T-helper 2 cell treated with Interferon-gamma antibody and Interleukin-4, amounts not matched to agents 5 μg/mL and 100 μg/mL, for 36 hours (primary cell): Measurements from ENCODE around the gene RAD51B.

ENCODE experiments used
- DNase-seq: peaks from one replicate; pipeline ENCODE4 v3.0.0; 2021; ENCODE audit warnings: low spot score
- H3K27ac Mint-ChIP-seq: one replicate; pipeline ENCODE4 v1.8.0; 2021; ENCODE audit warnings: mild to moderate bottlenecking, mixed read lengths
- H3K27me3 Mint-ChIP-seq: one replicate; pipeline ENCODE4 v1.8.0; 2021; ENCODE audit warnings: low read depth, mixed read lengths
- H3K36me3 Mint-ChIP-seq: one replicate; pipeline ENCODE4 v1.8.0; 2021; ENCODE audit warnings: low read depth, mixed read lengths
- H3K4me1 Mint-ChIP-seq: one replicate; pipeline ENCODE4 v1.8.0; 2021; ENCODE audit warnings: low read depth, mixed read lengths
- H3K4me3 Mint-ChIP-seq: one replicate; pipeline ENCODE4 v1.8.0; 2022; ENCODE audit warnings: mild to moderate bottlenecking, moderate library complexity, mixed read lengths
- H3K9me3 Mint-ChIP-seq: one replicate; pipeline ENCODE4 v1.8.0; 2021; ENCODE audit warnings: mixed read lengths

Gene RAD51B

DNA sequence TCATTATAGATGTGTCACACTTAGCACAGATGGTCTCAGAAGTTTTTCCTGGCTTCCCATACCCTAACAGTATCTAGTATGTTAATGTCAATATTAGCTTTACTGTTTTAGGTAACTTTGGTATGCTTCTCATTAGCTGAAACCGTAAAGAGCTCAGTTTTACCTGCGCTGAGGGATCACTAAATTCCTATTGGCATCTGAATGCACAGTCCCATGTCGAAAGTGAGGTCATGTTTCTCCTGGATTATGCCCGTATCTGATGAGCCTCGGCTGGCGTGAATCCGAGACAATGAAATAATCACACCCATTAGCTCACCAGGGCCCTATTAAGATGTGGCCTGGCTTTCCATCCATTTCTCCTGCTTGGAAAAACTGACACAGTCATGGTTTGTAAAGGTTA, 555.1 kb downstream of the RAD51B start:
- no peaks in the 10 kb centered on the region for H3K9me3 Mint-ChIP-seq
- H3K36me3 Mint-ChIP-seq = no peaks in the 10 kb centered on the region
- no peak for DNase-seq
- H3K27ac Mint-ChIP-seq = no peak overlapping the region
- peaks cover 15% of the 10 kb centered on the region for H3K4me1 Mint-ChIP-seq
- H3K27me3 Mint-ChIP-seq = no peaks in the 10 kb centered on the region
- H3K4me3 Mint-ChIP-seq = no peak overlapping the region

DNA sequence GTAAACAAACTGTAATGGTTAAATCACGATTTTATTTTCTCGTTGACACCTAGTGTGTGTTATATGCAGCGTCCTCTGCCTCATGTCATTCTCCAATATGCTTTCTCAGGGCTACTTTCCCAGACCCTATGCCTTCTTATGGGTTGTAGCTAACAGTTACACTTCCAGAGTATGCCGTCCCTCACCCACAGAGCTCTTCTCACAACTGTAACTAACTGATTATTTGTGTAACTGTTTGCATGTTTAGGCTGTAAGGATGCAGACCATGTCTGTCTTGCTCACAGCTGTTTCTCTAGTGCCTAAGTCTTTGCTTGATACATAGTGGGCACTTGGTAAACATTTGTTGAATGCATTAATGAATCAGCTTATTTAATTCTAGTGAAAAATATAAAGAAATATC, 555.8 kb downstream of the RAD51B start:
- no peak for DNase-seq
- Mint-ChIP-seq H3K9me3 (no peaks in the 10 kb centered on the region), H3K36me3 (no peaks in the 10 kb centered on the region), H3K4me1 (peaks cover 15% of the 10 kb centered on the region), H3K27ac (no peak overlapping the region), H3K4me3 (no peak overlapping the region), H3K27me3 (no peaks in the 10 kb centered on the region)

- H3K9me3 Mint-ChIP-seq = no peaks in the 10 kb centered on the region
- H3K27me3 Mint-ChIP-seq = no peaks in the 10 kb centered on the region
- DNase-seq = no peak
- no peak overlapping the region for H3K27ac Mint-ChIP-seq
- no peak overlapping the region for H3K4me3 Mint-ChIP-seq
- peaks cover 15% of the 10 kb centered on the region for H3K4me1 Mint-ChIP-seq
- no peaks in the 10 kb centered on the region for H3K36me3 Mint-ChIP-seq
Observed at GRCh38 chr14:68376067-68376779, 556.6 kb downstream of the RAD51B start.

DNA sequence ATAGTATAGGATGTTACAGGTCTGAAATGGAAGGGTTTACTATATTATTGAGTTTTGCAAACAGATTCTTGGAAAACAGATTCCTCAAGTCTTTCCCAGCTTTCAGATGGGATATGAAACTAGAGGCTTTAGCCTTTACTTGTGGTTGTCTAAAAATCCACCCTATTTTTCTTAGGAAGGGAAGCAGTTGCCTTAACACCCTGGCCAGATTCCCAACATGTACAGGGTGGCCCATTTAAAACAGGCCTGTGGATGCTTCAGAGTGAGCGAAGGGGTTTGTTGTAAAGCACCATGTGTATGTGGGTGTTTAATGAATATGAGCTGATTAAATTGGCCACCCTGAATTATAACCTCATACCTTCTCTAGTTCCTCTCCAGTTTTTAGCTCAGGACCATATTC, 557.4 kb downstream of the RAD51B start:
- Mint-ChIP-seq H3K4me3 (no peak overlapping the region), H3K4me1 (peaks cover 15% of the 10 kb centered on the region), H3K27me3 (no peaks in the 10 kb centered on the region), H3K9me3 (no peaks in the 10 kb centered on the region), H3K27ac (no peak overlapping the region), H3K36me3 (no peaks in the 10 kb centered on the region)
- DNase-seq = no peak

GRCh38 chr14:68377459-68377858, 557.9 kb downstream of the RAD51B start:
- Mint-ChIP-seq H3K27me3 (no peaks in the 10 kb centered on the region), H3K4me1 (peaks cover 15% of the 10 kb centered on the region), H3K36me3 (no peaks in the 10 kb centered on the region), H3K27ac (no peak overlapping the region), H3K4me3 (no peak overlapping the region), H3K9me3 (no peaks in the 10 kb centered on the region)
- DNase-seq = no peak

GRCh38 chr14:68379510-68380328, 560.1 kb downstream of the RAD51B start:
- Mint-ChIP-seq H3K36me3 (no peaks in the 10 kb centered on the region), H3K4me1 (peaks cover 14% of the 10 kb centered on the region), H3K4me3 (no peak overlapping the region), H3K27ac (no peak overlapping the region), H3K9me3 (no peaks in the 10 kb centered on the region), H3K27me3 (no peaks in the 10 kb centered on the region)
- no peak for DNase-seq

- no peaks in the 10 kb centered on the region for H3K27me3 Mint-ChIP-seq
- H3K4me1 Mint-ChIP-seq = peaks cover 14% of the 10 kb centered on the region
- no peaks in the 10 kb centered on the region for H3K9me3 Mint-ChIP-seq
- H3K36me3 Mint-ChIP-seq = no peaks in the 10 kb centered on the region
- H3K27ac Mint-ChIP-seq = no peak overlapping the region
- DNase-seq = no peak
- no peak overlapping the region for H3K4me3 Mint-ChIP-seq
Observed at GRCh38 chr14:68380329-68380741, 560.8 kb downstream of the RAD51B start.

- Mint-ChIP-seq H3K4me1 (peaks cover 3% of the 10 kb centered on the region), H3K4me3 (no peak overlapping the region), H3K27me3 (no peaks in the 10 kb centered on the region), H3K36me3 (no peaks in the 10 kb centered on the region), H3K27ac (no peak overlapping the region), H3K9me3 (no peaks in the 10 kb centered on the region)
- DNase-seq = no peak
Observed at GRCh38 chr14:68384335-68384734, 564.8 kb downstream of the RAD51B start.

DNA sequence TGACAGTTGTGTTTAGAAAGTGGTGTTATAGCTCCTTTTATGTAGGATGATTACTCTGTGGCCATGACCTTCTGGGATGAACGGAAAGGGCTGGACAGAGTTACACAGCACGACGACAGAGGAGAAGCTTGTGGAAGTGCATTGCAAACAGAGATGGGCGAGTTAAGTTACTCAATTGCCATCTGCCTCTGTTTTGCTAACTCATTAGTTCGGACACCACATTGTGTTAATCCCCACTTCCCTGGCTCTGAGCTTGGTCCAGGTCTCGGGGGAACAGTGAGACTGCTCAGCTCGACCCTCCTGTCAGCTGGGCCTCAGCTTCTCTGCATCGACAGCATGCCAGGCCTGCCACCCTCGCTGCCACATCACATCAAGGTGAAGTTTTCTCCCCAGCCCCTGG, 565.3 kb downstream of the RAD51B start:
- Mint-ChIP-seq H3K4me1 (no peaks in the 10 kb centered on the region), H3K27ac (no peak overlapping the region), H3K36me3 (no peaks in the 10 kb centered on the region), H3K4me3 (no peak overlapping the region), H3K27me3 (no peaks in the 10 kb centered on the region), H3K9me3 (no peaks in the 10 kb centered on the region)
- no peak for DNase-seq

DNA sequence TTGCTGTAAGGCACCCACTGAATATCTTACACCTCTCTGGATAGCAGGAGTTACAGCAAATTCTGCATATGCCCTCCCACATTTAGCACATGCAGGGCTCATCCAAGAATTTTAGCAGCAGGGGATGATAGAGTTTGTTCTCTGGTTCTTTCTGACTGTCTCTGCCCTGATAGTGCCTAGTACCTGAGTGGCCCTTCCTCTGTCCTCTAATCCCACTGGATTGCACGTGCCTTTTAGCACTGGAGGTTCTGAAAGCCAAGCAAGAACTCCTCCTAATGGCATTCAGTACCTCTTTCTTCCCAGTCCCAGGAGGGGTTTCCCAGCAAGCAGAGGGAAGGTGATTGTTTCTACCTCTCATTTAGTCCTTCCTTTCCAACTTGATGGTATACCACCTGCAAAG, 566.9 kb downstream of the RAD51B start:
- Mint-ChIP-seq H3K4me1 (no peaks in the 10 kb centered on the region), H3K9me3 (no peaks in the 10 kb centered on the region), H3K36me3 (no peaks in the 10 kb centered on the region), H3K27ac (no peak overlapping the region), H3K4me3 (no peak overlapping the region), H3K27me3 (no peaks in the 10 kb centered on the region)
- no peak for DNase-seq

DNA sequence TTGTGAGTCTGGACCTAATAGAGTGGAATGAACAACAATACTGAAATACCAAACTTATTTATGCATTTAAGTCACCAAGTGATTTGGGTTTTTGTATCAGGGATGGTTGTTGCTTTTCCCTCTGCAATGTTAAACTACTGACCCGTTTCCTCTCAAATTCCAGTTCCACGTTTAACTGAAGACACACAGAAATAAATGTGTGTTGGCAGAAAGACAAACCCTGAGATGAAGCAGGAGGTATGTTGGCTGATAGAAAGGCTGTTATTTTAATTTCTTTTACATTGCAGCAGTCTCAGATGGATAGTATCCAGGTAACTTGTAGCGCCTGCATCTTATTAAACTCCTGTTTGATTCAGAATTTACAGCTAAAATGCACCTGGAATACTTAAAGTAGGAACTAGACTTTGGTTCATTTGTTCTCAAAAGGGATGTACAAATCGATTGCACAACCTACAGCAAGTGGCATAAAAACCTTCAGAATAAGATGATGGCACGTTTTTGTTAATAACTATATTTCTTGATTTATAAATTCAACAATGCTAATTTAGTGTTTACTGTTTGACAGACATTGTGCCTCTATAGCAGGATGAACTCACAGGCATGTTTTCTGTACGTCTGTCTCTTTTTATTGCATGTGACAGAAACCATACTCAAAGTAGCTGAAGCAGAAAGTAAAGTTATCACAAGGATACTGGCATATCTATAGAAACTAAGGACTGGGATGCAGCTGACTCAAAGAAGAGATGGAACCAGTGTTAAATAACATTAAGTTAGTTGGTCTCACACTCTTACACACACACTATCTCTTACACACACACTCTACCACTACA, 567.6 kb downstream of the RAD51B start:
- no peaks in the 10 kb centered on the region for H3K27me3 Mint-ChIP-seq
- DNase-seq = no peak
- no peaks in the 10 kb centered on the region for H3K4me1 Mint-ChIP-seq
- H3K27ac Mint-ChIP-seq = no peak overlapping the region
- no peaks in the 10 kb centered on the region for H3K9me3 Mint-ChIP-seq
- no peak overlapping the region for H3K4me3 Mint-ChIP-seq
- H3K36me3 Mint-ChIP-seq = no peaks in the 10 kb centered on the region

- Mint-ChIP-seq H3K4me3 (no peak overlapping the region), H3K4me1 (no peaks in the 10 kb centered on the region), H3K27me3 (no peaks in the 10 kb centered on the region), H3K9me3 (no peaks in the 10 kb centered on the region), H3K36me3 (no peaks in the 10 kb centered on the region), H3K27ac (no peak overlapping the region)
- DNase-seq = no peak
Observed at GRCh38 chr14:68389943-68390342, 570.4 kb downstream of the RAD51B start.

DNA sequence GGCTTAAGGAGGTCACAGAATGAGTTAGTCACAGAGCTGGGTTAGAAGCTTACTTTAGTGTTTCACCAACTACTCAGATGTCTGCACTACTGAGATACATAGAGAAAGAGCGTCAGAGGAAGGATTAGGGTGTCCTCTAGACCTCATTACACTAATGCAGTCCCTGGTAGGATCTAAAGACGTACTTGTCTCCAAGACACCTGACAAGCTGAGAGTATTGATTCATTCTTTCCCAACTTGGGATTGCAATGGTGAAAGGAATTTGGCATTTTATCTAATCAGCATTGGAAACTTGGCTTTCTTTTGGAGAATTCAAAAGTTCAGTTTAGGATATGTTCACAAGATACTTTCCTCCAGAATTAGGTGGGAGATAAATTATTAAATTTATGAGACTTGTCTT, 571.2 kb downstream of the RAD51B start:
- Mint-ChIP-seq H3K4me3 (no peak overlapping the region), H3K9me3 (no peaks in the 10 kb centered on the region), H3K27me3 (no peaks in the 10 kb centered on the region), H3K4me1 (no peaks in the 10 kb centered on the region), H3K36me3 (no peaks in the 10 kb centered on the region), H3K27ac (no peak overlapping the region)
- DNase-seq = no peak
